ENCODE measurements around the gene ITIH3.

Gene ITIH3

GRCh38 chr3:52781741-52782140, 12.9 kb upstream of the ITIH3 start:
- DNase-seq (ENCODE audit: low read depth in 2 of 2), result no peak
- no peak overlapping the region for H3K4me3 ChIP-seq (replicated peaks in 1 of 2; ENCODE audit: low read depth in 2 of 2, low read length in 2 of 2)
- TF ChIP-seq CTCF (IDR thresholded peaks at IDR 0.05; ENCODE audit: low read depth, low read length), result no peak

GRCh38 chr3:52782412-52783210, 12.0 kb upstream of the ITIH3 start:
- no peak for TF ChIP-seq CTCF (IDR thresholded peaks at IDR 0.05; ENCODE audit: low read depth, low read length)
- no peak overlapping the region for H3K4me3 ChIP-seq (replicated peaks in 1 of 2; ENCODE audit: low read depth in 2 of 2, low read length in 2 of 2)
- DNase-seq (ENCODE audit: low read depth in 2 of 2), result no peak

- no peak for DNase-seq (ENCODE audit: low read depth in 2 of 2)
- no peak for TF ChIP-seq CTCF (IDR thresholded peaks at IDR 0.05; ENCODE audit: low read depth, low read length)
- H3K4me3 ChIP-seq (replicated peaks in 1 of 2; ENCODE audit: low read depth in 2 of 2, low read length in 2 of 2), result no peak overlapping the region
Measured at GRCh38 chr3:52783211-52783555, 11.4 kb upstream of the ITIH3 start.

GRCh38 chr3:52784021-52784621, 10.5 kb upstream of the ITIH3 start:
- no peak for DNase-seq (ENCODE audit: low read depth in 2 of 2)
- H3K4me3 ChIP-seq (replicated peaks in 1 of 2; ENCODE audit: low read depth in 2 of 2, low read length in 2 of 2), result no peak overlapping the region

GRCh38 chr3:52784931-52785590, 9.5 kb upstream of the ITIH3 start:
- no peak for DNase-seq (ENCODE audit: low read depth in 2 of 2)
- H3K4me3 ChIP-seq (replicated peaks in 1 of 2; ENCODE audit: low read depth in 2 of 2, low read length in 2 of 2), result no peak overlapping the region
- TF ChIP-seq CTCF (IDR thresholded peaks at IDR 0.05; ENCODE audit: low read depth, low read length), result no peak

More at GRCh38 chr3:52784021-52784621, 10.5 kb upstream of the ITIH3 start:
- TF ChIP-seq CTCF (IDR thresholded peaks at IDR 0.05; ENCODE audit: low read depth, low read length), result no peak

- H3K4me3 ChIP-seq (replicated peaks in 1 of 2; ENCODE audit: low read depth in 2 of 2, low read length in 2 of 2), result no peak overlapping the region
- no peak for TF ChIP-seq CTCF (IDR thresholded peaks at IDR 0.05; ENCODE audit: low read depth, low read length)
- no peak for DNase-seq (ENCODE audit: low read depth in 2 of 2)
Measured at GRCh38 chr3:52786330-52787215, 8.0 kb upstream of the ITIH3 start.
